ENCODE measurements around the gene UBE2S. TPM values are rescaled to one million over a fixed set of nuclear protein-coding genes. Genes with fewer than 3 reads are reported as not detected.

The UBE2S gene
- total and polyA plus RNA-seq, 10 of the 15 experiments (the other 5 are each of a cell fraction or from before 2014, with no cell fraction given), result 2.3 to 640 (median 127) TPM

- TF ChIP-seq EZH2 (IDR thresholded peaks at IDR 0.05; ENCODE audit: borderline replicate concordance, control insufficient read depth, low read depth, low read length), result no peak
- no peak for TF ChIP-seq NFXL1 (IDR thresholded peaks at IDR 0.05; ENCODE audit: borderline replicate concordance)
- TF ChIP-seq POLR2A (IDR thresholded peaks at IDR 0.05; ENCODE audit: low read depth, low read length), result no peak
- no peak for TF ChIP-seq RB1 (IDR thresholded peaks at IDR 0.05; ENCODE audit: borderline replicate concordance)
- no peak for TF ChIP-seq GABPA (IDR thresholded peaks at IDR 0.05; ENCODE audit: low read depth)
- no peak for TF ChIP-seq HDAC6 (IDR thresholded peaks at IDR 0.05; ENCODE audit: unreplicated experiment)
- no peak for TF ChIP-seq RBBP5 (conservative IDR thresholded peaks at IDR 0.05)
- TF ChIP-seq, protein P1, sequence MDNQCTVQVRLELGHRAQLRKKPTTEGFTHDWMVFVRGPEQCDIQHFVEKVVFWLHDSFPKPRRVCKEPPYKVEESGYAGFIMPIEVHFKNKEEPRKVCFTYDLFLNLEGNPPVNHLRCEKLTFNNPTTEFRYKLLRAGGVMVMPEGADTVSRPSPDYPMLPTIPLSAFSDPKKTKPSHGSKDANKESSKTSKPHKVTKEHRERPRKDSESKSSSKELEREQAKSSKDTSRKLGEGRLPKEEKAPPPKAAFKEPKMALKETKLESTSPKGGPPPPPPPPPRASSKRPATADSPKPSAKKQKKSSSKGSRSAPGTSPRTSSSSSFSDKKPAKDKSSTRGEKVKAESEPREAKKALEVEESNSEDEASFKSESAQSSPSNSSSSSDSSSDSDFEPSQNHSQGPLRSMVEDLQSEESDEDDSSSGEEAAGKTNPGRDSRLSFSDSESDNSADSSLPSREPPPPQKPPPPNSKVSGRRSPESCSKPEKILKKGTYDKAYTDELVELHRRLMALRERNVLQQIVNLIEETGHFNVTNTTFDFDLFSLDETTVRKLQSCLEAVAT (IDR thresholded peaks at IDR 0.05), result no peak
- no peak for TF ChIP-seq IKZF1 (conservative IDR thresholded peaks at IDR 0.05)
- no peak for TF ChIP-seq IKZF2 (IDR thresholded peaks at IDR 0.05)
- no peak for TF ChIP-seq FOS (IDR thresholded peaks at IDR 0.05; ENCODE audit: borderline replicate concordance, extremely low read depth, insufficient read length)
- TF ChIP-seq, protein P2, sequence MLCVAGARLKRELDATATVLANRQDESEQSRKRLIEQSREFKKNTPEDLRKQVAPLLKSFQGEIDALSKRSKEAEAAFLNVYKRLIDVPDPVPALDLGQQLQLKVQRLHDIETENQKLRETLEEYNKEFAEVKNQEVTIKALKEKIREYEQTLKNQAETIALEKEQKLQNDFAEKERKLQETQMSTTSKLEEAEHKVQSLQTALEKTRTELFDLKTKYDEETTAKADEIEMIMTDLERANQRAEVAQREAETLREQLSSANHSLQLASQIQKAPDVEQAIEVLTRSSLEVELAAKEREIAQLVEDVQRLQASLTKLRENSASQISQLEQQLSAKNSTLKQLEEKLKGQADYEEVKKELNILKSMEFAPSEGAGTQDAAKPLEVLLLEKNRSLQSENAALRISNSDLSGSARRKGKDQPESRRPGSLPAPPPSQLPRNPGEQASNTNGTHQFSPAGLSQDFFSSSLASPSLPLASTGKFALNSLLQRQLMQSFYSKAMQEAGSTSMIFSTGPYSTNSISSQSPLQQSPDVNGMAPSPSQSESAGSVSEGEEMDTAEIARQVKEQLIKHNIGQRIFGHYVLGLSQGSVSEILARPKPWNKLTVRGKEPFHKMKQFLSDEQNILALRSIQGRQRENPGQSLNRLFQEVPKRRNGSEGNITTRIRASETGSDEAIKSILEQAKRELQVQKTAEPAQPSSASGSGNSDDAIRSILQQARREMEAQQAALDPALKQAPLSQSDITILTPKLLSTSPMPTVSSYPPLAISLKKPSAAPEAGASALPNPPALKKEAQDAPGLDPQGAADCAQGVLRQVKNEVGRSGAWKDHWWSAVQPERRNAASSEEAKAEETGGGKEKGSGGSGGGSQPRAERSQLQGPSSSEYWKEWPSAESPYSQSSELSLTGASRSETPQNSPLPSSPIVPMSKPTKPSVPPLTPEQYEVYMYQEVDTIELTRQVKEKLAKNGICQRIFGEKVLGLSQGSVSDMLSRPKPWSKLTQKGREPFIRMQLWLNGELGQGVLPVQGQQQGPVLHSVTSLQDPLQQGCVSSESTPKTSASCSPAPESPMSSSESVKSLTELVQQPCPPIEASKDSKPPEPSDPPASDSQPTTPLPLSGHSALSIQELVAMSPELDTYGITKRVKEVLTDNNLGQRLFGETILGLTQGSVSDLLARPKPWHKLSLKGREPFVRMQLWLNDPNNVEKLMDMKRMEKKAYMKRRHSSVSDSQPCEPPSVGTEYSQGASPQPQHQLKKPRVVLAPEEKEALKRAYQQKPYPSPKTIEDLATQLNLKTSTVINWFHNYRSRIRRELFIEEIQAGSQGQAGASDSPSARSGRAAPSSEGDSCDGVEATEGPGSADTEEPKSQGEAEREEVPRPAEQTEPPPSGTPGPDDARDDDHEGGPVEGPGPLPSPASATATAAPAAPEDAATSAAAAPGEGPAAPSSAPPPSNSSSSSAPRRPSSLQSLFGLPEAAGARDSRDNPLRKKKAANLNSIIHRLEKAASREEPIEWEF (IDR thresholded peaks at IDR 0.05; ENCODE audit: insufficient replicate concordance, low read depth, low read length), result no peak
- TF ChIP-seq TBL1XR1 (IDR thresholded peaks at IDR 0.05; ENCODE audit: low read depth, low read length), result no peak
These were observed 41.6 kb downstream of the UBE2S start (continued) for GRCh38 chr19:55365964-55366363.
